ENCODE measurements around the gene GSDMA. TPM values are rescaled to one million over a fixed set of nuclear protein-coding genes. Genes with fewer than 3 reads are reported as not detected.

GSDMA gene
- total RNA-seq, 1 donor from 2014 or later = 0.23 TPM

DNA sequence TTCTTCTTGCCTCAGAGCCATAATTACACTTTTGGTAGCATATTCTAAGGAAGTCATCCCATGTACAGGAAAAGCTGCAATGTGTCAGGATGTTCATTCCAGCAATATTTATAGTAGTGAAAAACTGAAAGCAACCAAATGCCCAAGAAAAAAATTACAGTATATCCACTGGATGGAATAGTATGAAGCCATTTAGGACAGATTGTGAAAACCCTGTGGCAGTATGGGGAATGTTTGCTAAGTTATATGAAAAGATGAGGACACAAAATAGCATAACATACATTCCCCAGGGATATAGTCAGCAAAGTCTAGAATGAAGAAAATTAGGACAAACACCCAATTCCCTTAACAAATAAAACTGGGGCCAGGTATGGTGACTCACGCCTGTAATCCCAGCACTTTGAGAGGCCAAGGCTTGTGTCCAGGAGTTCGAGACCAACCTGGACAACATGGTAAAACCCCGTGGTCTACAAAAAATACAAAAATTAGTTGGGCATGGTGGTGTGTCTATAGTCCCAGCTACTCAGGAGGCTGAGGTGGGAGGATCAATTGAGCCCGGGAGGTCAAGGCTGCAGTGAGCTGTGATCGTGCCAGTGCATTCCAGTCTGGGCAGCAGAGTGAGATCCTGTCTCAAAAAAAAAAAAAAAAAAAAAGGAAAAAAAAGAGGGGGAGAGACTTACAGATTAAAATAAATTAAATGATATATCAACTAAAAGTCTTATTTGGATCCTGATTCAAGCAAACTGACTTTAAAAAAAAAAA lies 33.0 kb upstream of the GSDMA start:
- no peak overlapping the region for H3K4me3 ChIP-seq (ENCODE audit: low read depth, low read length)
- TF ChIP-seq, protein P1, sequence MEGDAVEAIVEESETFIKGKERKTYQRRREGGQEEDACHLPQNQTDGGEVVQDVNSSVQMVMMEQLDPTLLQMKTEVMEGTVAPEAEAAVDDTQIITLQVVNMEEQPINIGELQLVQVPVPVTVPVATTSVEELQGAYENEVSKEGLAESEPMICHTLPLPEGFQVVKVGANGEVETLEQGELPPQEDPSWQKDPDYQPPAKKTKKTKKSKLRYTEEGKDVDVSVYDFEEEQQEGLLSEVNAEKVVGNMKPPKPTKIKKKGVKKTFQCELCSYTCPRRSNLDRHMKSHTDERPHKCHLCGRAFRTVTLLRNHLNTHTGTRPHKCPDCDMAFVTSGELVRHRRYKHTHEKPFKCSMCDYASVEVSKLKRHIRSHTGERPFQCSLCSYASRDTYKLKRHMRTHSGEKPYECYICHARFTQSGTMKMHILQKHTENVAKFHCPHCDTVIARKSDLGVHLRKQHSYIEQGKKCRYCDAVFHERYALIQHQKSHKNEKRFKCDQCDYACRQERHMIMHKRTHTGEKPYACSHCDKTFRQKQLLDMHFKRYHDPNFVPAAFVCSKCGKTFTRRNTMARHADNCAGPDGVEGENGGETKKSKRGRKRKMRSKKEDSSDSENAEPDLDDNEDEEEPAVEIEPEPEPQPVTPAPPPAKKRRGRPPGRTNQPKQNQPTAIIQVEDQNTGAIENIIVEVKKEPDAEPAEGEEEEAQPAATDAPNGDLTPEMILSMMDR (conservative IDR thresholded peaks at IDR 0.05; ENCODE audit: low read depth, low read length) = no peak
- no peak for DNase-seq (ENCODE audit: low read depth)

DNA sequence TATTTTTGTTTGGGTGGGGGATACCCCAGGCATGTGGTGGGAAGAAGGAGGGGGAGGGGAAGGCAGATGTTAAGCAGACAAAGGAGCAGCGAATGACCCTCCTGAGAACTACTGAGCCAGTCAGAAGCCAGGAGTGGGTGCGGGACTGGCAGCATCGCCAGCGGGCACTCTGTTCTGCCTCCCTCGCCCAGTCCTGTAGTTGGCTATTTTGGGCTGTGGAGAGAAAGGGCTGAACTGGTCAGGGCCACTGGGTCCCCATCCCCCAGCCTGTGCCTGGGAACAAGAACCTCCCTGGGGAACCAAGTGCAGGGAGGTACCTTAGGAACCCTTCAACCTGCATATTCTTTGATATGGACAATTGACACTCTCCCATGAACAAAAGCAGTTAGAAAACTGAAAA lies 28.9 kb upstream of the GSDMA start:
- TF ChIP-seq, protein P1 (conservative IDR thresholded peaks at IDR 0.05; ENCODE audit: low read depth, low read length) = no peak
- no peak overlapping the region for H3K4me3 ChIP-seq (ENCODE audit: low read depth, low read length)
- no peak for DNase-seq (ENCODE audit: low read depth)

DNA sequence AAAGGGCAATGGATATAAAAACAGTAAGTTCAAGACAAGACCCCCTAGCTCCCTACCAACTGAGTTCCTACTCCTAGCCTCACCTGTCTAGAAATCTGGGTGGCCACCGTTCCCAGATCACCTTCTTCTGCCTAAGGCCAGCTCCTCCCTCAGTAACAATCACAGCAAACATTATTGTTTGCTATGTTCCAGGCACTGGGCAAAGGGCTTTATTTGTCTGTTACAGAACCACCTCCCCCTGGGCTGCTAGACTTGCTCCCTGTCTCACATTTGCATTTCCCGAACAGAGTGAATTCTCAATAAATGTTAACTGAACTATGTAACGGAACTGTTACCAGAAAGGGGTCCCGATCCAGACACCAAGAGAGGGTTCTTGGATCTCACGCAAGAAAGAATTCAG lies 28.5 kb upstream of the GSDMA start:
- TF ChIP-seq, protein P1 (conservative IDR thresholded peaks at IDR 0.05; ENCODE audit: low read depth, low read length) = no peak
- DNase-seq (ENCODE audit: low read depth) = no peak
- H3K4me3 ChIP-seq (ENCODE audit: low read depth, low read length) = no peak overlapping the region

DNA sequence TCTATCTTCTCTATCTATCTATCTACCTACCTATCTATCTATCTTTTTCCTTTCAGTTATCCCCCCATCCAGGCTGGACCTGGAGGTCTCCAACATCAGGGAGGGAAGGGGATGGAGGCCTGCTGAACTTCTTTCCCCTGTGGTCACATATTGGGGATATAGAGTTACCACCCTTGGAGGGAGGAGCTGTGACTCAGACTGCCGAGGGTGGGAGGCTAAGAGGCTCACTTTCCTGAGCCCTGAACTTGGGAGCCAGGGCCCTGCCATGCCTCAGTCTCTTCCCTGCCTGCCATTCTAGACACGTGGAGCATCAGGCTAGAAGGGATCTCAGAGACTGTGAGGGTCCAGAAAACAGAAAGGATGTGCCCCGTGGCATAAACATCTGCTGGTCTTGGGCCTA lies 26.9 kb upstream of the GSDMA start:
- DNase-seq (ENCODE audit: low read depth) = no peak
- TF ChIP-seq, protein P1 (conservative IDR thresholded peaks at IDR 0.05; ENCODE audit: low read depth, low read length) = no peak

DNA sequence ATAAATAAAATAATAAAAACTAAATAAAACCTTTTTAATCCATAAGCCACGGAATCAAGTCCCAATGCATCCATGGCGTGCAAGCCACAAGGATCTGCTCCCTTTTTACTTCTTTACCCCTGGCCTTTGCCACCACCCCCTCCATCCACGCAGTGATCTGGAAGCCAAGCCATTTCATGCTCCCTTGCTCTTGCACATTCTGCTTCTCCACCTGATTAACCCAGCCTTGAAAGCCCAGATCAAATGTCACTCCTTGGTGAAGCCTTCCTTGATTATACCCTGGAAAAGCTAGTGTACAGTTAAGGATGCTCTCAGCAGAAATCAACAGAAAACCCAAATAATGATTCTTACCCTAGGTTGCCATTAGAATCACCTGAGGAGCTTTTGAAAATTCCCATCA lies 25.4 kb upstream of the GSDMA start:
- TF ChIP-seq, protein P1 (conservative IDR thresholded peaks at IDR 0.05; ENCODE audit: low read depth, low read length) = no peak
- H3K4me3 ChIP-seq (ENCODE audit: low read depth, low read length) = no peak overlapping the region
- DNase-seq (ENCODE audit: low read depth) = no peak

More for the DNA sequence above, 26.9 kb upstream of the GSDMA start:
- no peak overlapping the region for H3K4me3 ChIP-seq (ENCODE audit: low read depth, low read length)

DNA sequence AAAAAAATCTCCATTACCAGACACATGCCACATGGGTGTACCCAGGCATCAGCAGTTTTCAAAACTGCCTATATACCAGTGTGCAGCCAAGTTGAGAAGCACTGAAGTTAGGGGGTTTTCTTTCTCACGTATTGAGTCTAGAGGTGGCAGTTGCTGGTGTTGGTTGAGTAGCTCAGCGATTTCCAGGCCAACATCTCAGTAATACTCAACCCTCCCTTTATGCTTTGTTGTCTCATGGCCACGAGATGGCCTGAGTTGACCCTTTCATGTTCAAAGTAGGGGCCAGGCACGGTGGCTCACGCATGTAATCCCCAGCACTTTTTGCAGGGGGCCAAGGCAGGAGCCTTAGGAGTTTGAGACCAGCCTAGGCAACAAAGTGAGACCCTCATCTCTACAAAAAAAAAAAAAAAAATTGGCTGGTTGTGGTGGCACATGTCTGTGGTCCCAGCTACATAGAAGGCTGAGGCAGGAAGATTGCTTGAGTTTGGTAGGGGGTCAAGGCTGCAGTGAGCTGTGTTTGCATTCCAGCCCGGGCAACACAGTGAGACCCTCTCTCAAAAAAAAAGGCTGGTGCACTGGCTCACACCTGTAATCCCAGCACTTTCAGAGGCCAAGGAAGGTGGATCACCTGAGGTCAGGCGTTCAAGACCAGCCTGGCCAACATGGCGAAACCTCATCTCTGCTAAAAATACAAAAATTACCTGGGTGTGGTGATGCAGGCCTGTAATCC lies 24.5 kb upstream of the GSDMA start:
- TF ChIP-seq, protein P1 (conservative IDR thresholded peaks at IDR 0.05; ENCODE audit: low read depth, low read length) = no peak
- DNase-seq (ENCODE audit: low read depth) = no peak

More for the DNA sequence above, 24.5 kb upstream of the GSDMA start:
- no peak overlapping the region for H3K4me3 ChIP-seq (ENCODE audit: low read depth, low read length)
